ENCODE measurements around the gene LRRC57. TPM values are rescaled to one million over a fixed set of nuclear protein-coding genes. Genes with fewer than 3 reads are reported as not detected.

Gene LRRC57
- total RNA-seq, 2 donors from 2014 or later, result 14.6 to 19.3 TPM

DNA sequence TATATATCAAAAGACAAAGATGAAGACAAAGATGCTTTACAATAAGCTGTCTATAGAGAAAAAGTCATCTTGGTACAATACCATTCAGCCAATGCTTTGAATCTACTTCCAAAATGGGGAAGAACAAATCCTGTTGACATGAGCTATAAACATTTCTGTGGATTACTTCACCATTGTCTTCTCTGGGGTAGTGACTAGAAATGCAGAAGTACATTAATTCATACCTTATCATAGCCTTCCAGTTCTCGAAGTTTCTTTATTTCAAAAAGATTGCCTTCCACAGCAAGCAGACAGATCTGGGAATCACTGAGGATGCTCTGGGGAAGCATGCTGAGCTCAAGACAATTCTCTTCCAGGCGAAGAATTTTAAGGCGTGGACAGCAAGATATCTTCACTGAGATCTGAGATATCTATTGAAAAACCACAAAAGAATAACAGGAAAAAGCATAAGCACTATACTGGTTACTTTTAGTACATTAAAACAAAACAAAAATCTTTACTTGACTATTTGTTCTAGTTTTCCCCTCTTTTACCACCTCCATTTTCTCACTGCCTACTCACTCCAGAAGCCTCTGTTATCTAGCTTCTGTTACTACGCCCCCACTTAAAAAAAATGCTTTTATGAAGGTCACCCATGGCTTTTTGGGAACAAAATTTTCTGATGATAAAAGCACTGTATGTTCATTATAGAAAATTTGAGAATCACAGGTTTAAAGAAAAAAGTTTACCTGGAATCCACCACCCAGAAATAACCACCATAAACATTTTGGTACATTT, 3.6 kb downstream of the LRRC57 start:
- TF ChIP-seq, protein P1, sequence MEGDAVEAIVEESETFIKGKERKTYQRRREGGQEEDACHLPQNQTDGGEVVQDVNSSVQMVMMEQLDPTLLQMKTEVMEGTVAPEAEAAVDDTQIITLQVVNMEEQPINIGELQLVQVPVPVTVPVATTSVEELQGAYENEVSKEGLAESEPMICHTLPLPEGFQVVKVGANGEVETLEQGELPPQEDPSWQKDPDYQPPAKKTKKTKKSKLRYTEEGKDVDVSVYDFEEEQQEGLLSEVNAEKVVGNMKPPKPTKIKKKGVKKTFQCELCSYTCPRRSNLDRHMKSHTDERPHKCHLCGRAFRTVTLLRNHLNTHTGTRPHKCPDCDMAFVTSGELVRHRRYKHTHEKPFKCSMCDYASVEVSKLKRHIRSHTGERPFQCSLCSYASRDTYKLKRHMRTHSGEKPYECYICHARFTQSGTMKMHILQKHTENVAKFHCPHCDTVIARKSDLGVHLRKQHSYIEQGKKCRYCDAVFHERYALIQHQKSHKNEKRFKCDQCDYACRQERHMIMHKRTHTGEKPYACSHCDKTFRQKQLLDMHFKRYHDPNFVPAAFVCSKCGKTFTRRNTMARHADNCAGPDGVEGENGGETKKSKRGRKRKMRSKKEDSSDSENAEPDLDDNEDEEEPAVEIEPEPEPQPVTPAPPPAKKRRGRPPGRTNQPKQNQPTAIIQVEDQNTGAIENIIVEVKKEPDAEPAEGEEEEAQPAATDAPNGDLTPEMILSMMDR (conservative IDR thresholded peaks at IDR 0.05), result no peak
- no peak overlapping the region for H3K4me3 Mint-ChIP-seq
- Histone ChIP-seq H3K27me3 (ENCODE audit: control insufficient read depth, insufficient read depth, low read length, poor library complexity, severe bottlenecking) (no peaks in the 10 kb centered on the region), H3K4me1 (ENCODE audit: control insufficient read depth, insufficient read depth, low read length) (no peaks in the 10 kb centered on the region), H3K9ac (ENCODE audit: extremely low read depth, low read length, poor library complexity, severe bottlenecking) (no peak overlapping the region), H3K4me3 (ENCODE audit: low read length) (no peak overlapping the region), H3K27ac (ENCODE audit: low read depth, low read length) (no peak overlapping the region), H3K36me3 (ENCODE audit: control insufficient read depth, insufficient read depth, low read length) (peaks cover 31% of the 10 kb centered on the region), H3K9me3 (ENCODE audit: control insufficient read depth, low read length) (no peaks in the 10 kb centered on the region)
- no peak for DNase-seq
- no peak overlapping the region for H3K27ac Mint-ChIP-seq
- WGBS, 2 experiments (ENCODE audit: insufficient coverage in 1 of 2, insufficient read length in 1 of 2), result 78 to 89% methylated on average over 4 of the region's 4 CpGs
- no peaks in the 10 kb centered on the region for H3K9me3 Mint-ChIP-seq
- peaks cover 13% of the 10 kb centered on the region for H3K4me1 Mint-ChIP-seq
- no peaks in the 10 kb centered on the region for H3K27me3 Mint-ChIP-seq (ENCODE audit: insufficient read depth)
- peaks cover 13% of the 10 kb centered on the region for H3K36me3 Mint-ChIP-seq (ENCODE audit: low read depth)

DNA sequence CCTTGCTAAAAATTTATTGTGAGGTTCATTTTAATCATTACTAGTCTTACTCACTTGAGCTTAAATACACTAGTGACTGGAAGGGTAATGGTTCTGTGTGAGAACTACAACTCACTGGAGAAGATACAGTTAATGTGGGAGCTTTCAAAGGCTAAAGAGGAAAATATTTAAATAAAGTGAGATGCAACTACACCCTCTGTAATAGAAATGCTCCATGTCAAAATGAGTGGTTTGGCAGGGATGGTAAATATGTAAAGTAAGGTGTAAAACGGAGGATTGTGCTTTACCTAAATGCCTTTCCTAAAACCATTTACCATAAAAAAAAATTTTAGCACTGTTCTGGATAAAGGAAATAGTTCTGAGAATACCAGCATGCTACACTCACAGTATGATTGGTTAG, 15.3 kb downstream of the LRRC57 start:
- Mint-ChIP-seq H3K4me1 (no peaks in the 10 kb centered on the region), H3K27me3 (ENCODE audit: insufficient read depth) (no peaks in the 10 kb centered on the region), H3K4me3 (no peak overlapping the region), H3K9me3 (no peaks in the 10 kb centered on the region), H3K27ac (no peak overlapping the region), H3K36me3 (ENCODE audit: low read depth) (peaks cover 42% of the 10 kb centered on the region)
- TF ChIP-seq, protein P1 (conservative IDR thresholded peaks at IDR 0.05), result no peak
- no peak for DNase-seq
- Histone ChIP-seq H3K9me3 (ENCODE audit: control insufficient read depth, low read length) (no peaks in the 10 kb centered on the region), H3K36me3 (ENCODE audit: control insufficient read depth, insufficient read depth, low read length) (peaks cover 66% of the 10 kb centered on the region), H3K9ac (ENCODE audit: extremely low read depth, low read length, poor library complexity, severe bottlenecking) (no peak overlapping the region), H3K4me1 (ENCODE audit: control insufficient read depth, insufficient read depth, low read length) (no peaks in the 10 kb centered on the region), H3K27me3 (ENCODE audit: control insufficient read depth, insufficient read depth, low read length, poor library complexity, severe bottlenecking) (no peaks in the 10 kb centered on the region), H3K4me3 (ENCODE audit: low read length) (no peak overlapping the region), H3K27ac (ENCODE audit: low read depth, low read length) (no peak overlapping the region)
- no CpG with 5 or more reads among the region's 1 CpG for WGBS, 2 experiments (ENCODE audit: insufficient coverage in 1 of 2, insufficient read length in 1 of 2)

DNA sequence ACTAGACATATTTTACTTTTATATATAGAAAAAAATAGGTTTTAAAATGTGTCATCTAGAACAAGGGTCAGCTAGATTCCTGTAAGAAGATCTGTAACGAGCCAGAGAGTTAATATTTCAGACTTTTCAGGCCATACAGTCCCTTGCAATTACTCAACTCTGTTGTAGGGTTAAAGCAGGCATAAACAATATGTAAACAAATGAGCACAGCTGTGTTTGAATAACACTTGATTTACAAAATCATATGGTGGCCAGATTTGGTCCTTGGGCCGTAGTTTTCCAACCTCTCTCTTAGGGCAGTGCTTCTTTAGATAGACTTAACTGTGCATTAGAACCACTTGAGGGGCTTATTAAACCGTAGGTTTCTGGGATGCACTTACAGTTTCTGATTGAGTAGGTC, 19.6 kb downstream of the LRRC57 start:
- no peak overlapping the region for H3K4me3 ChIP-seq (ENCODE audit: low read length)
- peaks cover 77% of the 10 kb centered on the region for H3K36me3 ChIP-seq (ENCODE audit: control insufficient read depth, insufficient read depth, low read length)
- H3K27me3 ChIP-seq (ENCODE audit: control insufficient read depth, insufficient read depth, low read length, poor library complexity, severe bottlenecking), result no peaks in the 10 kb centered on the region
- Mint-ChIP-seq H3K9me3 (no peaks in the 10 kb centered on the region), H3K27me3 (ENCODE audit: insufficient read depth) (no peaks in the 10 kb centered on the region), H3K36me3 (ENCODE audit: low read depth) (peaks cover 53% of the 10 kb centered on the region), H3K27ac (no peak overlapping the region), H3K4me3 (no peak overlapping the region), H3K4me1 (no peaks in the 10 kb centered on the region)
- H3K4me1 ChIP-seq (ENCODE audit: control insufficient read depth, insufficient read depth, low read length), result no peaks in the 10 kb centered on the region
- TF ChIP-seq, protein P1 (conservative IDR thresholded peaks at IDR 0.05), result no peak
- no peak for DNase-seq
- no peak overlapping the region for H3K27ac ChIP-seq (ENCODE audit: low read depth, low read length)
- 79 to 90% methylated on average over 2 to 3 of the region's 3 CpGs for WGBS, 2 experiments (ENCODE audit: insufficient coverage in 1 of 2, insufficient read length in 1 of 2)
- no peaks in the 10 kb centered on the region for H3K9me3 ChIP-seq (ENCODE audit: control insufficient read depth, low read length)
- no peak overlapping the region for H3K9ac ChIP-seq (ENCODE audit: extremely low read depth, low read length, poor library complexity, severe bottlenecking)
